GM23338 (cell line): ENCODE data around the gene GNB3. TPM values are rescaled to one million over a fixed set of nuclear protein-coding genes. Genes with fewer than 3 reads are reported as not detected.

Experiments used
- ATAC-seq: fragments of 200-7000 bp; cut with Tn5 transposase; 3 replicates; pipeline ENCODE4 v1.9.1; 2020
- DNase-seq: peaks from one replicate; pipeline ENCODE4 v3.0.0-alpha.2; 2015; ENCODE audit warnings: low spot score
- H2AFZ ChIP-seq: fragments of 200-600 bp; sonication (generic); 2 replicates; pipeline ENCODE4 v1.8.0; 2016; ENCODE audit warnings: antibody characterized with exemption, mild to moderate bottlenecking, moderate library complexity
- H3F3A ChIP-seq: fragments of 200-600 bp; sonication (generic); replicated peaks from 2 replicates; pipeline ENCODE4 v1.8.0; 2017; ENCODE audit warnings: antibody characterized with exemption, mixed run types, low read depth
- H3K27ac ChIP-seq: fragments of 200-600 bp; sonication (generic); 2 replicates; pipeline ENCODE4 v1.6.1; 2016; ENCODE audit warnings: low read depth
- H3K27me3 ChIP-seq: fragments of 200-600 bp; sonication (generic); 2 replicates; pipeline ENCODE4 v1.8.0; 2016; ENCODE audit warnings: mild to moderate bottlenecking, mixed run types, moderate library complexity; ENCODE audit not compliant: insufficient read depth
- H3K36me3 ChIP-seq: fragments of 200-600 bp; sonication (generic); 2 replicates; pipeline ENCODE4 v1.8.0; 2016; ENCODE audit warnings: mild to moderate bottlenecking; ENCODE audit not compliant: insufficient read depth
- H3K4me1 ChIP-seq: fragments of 200-600 bp; sonication (generic); 2 replicates; pipeline ENCODE4 v1.8.0; 2016; ENCODE audit warnings: mild to moderate bottlenecking, moderate library complexity; ENCODE audit not compliant: insufficient read depth
- H3K4me2 ChIP-seq: fragments of 200-600 bp; sonication (generic); 2 replicates; pipeline ENCODE4 v1.7.1; 2017; ENCODE audit warnings: mixed run types
- H3K4me3 ChIP-seq: fragments of 200-600 bp; sonication (generic); 2 replicates; pipeline ENCODE4 v1.6.1; 2016; ENCODE audit warnings: mixed run types
- H3K79me2 ChIP-seq: fragments of 200-600 bp; sonication (generic); replicated peaks from 2 replicates; pipeline ENCODE4 v1.8.0; 2017; ENCODE audit warnings: mild to moderate bottlenecking; ENCODE audit not compliant: insufficient read depth
- H3K9me2 ChIP-seq: fragments of 200-600 bp; sonication (generic); 2 replicates; pipeline ENCODE4 v1.8.0; 2017; ENCODE audit not compliant: insufficient read depth
- H4K20me1 ChIP-seq: fragments of 200-600 bp; sonication (generic); replicated peaks from 2 replicates; pipeline ENCODE4 v1.8.0; 2017; ENCODE audit warnings: mild to moderate bottlenecking; ENCODE audit not compliant: insufficient read depth
- H3K27ac Mint-ChIP-seq: 2 replicates; pipeline ENCODE4 v1.8.0; 2020; ENCODE audit warnings: inconsistent platforms, mild to moderate bottlenecking, moderate library complexity, mixed read lengths
- H3K27me3 Mint-ChIP-seq: 3 replicates; pipeline ENCODE4 v1.8.0; 2022; ENCODE audit warnings: low read depth, mild to moderate bottlenecking, moderate library complexity, mixed read lengths, inconsistent platforms; ENCODE audit not compliant: insufficient read depth, poor library complexity
- H3K36me3 Mint-ChIP-seq: 3 replicates; pipeline ENCODE4 v1.8.0; 2021; ENCODE audit warnings: low read depth, mild to moderate bottlenecking, inconsistent platforms, moderate library complexity, mixed read lengths
- H3K4me1 Mint-ChIP-seq: 3 replicates; pipeline ENCODE4 v1.8.0; 2020; ENCODE audit warnings: mild to moderate bottlenecking, inconsistent platforms, mixed read lengths
- H3K4me3 Mint-ChIP-seq: 3 replicates; pipeline ENCODE4 v1.8.0; 2021; ENCODE audit warnings: moderate library complexity, mild to moderate bottlenecking, inconsistent platforms, mixed read lengths
- H3K9me3 Mint-ChIP-seq: 3 replicates; pipeline ENCODE4 v1.8.0; 2020; ENCODE audit warnings: moderate library complexity, mild to moderate bottlenecking, inconsistent platforms, mixed read lengths
- ETS1 ChIP-seq: IDR thresholded peaks from 2 replicates; pipeline ENCODE4 v1.6.1; 2016; ENCODE audit warnings: antibody characterized with exemption
- EZH2 ChIP-seq: fragments of 200-600 bp; sonication (generic); IDR thresholded peaks from one replicate; pipeline ENCODE4 v1.8.0; 2017; ENCODE audit warnings: antibody characterized with exemption, mild to moderate bottlenecking, low read depth; ENCODE audit not compliant: unreplicated experiment
- JUNB ChIP-seq: IDR thresholded peaks from one replicate; pipeline ENCODE4 v1.6.1; 2016; ENCODE audit warnings: antibody characterized with exemption; ENCODE audit not compliant: unreplicated experiment
- NANOG ChIP-seq: IDR thresholded peaks from 2 replicates; pipeline ENCODE4 v1.6.1; 2016; ENCODE audit warnings: antibody characterized with exemption, borderline replicate concordance
- POLR2AphosphoS5 ChIP-seq: IDR thresholded peaks from 2 replicates; pipeline ENCODE4 v1.6.1; 2016; ENCODE audit warnings: antibody characterized with exemption, low read depth
- REST ChIP-seq: IDR thresholded peaks from one replicate; pipeline ENCODE4 v1.6.1; 2018; ENCODE audit warnings: antibody characterized with exemption; ENCODE audit not compliant: unreplicated experiment
- ZNF114 ChIP-seq: fragments of 250-450 bp; sonication (Bioruptor Pico); IDR thresholded peaks from 2 replicates; pipeline ENCODE4 v1.5.0; 2020; ENCODE audit warnings: mild to moderate bottlenecking, moderate library complexity
- ZNF462 ChIP-seq: fragments of 250-450 bp; sonication (Bioruptor Pico); IDR thresholded peaks from 2 replicates; pipeline ENCODE4 v1.5.0; 2020; ENCODE audit warnings: mild to moderate bottlenecking, moderate library complexity
- polyA plus RNA-seq: library from polyadenylated mRNA; unstranded; fragments of >200 nt; fragmentation: Nextera tagmentation; extraction: Ambion mirVana; gene quantifications from 2 replicates; pipeline ENCODE4 v1.2.1, GENCODE V29; 2016
- total RNA-seq: library from RNA; depleted of rRNA; stranded (reverse); fragments of >200 nt; shearing (Covaris generic); gene quantifications from 2 replicates; pipeline ENCODE4 v1.2.3, GENCODE V29; 2014

The GNB3 gene
- total and polyA plus RNA-seq, 2 experiments from 2014 or later: 5.4 to 8.2 TPM

GRCh38 chr12:6852651-6853354 is 12.1 kb downstream of the GNB3 start:
- H2AFZ ChIP-seq: no peak overlapping the region
- ATAC-seq (peak; percentile 5), DNase-seq (peak; percentile 69)
- H3F3A ChIP-seq: peaks cover 11% of the 10 kb centered on the region; the same call in 1 of the 2 replicates
- H3K4me3 ChIP-seq: peak overlapping the region; percentile 80
- H3K4me1 ChIP-seq: peaks cover 19% of the 10 kb centered on the region
- H3K36me3 ChIP-seq: peaks cover 31% of the 10 kb centered on the region
- H3K36me3 Mint-ChIP-seq: peaks cover 51% of the 10 kb centered on the region
- H3K79me2 ChIP-seq: peaks cover 41% of the 10 kb centered on the region
- TF ChIP-seq REST: no peak
- no peak for TF ChIP-seq ZNF462 (CRISPR knock-in tag)
- TF ChIP-seq EZH2: no peak
- no peak for TF ChIP-seq ZNF114 (CRISPR knock-in tag)
- TF ChIP-seq NANOG: no peak
- no peak for TF ChIP-seq ETS1
- TF ChIP-seq POLR2AphosphoS5: no peak
- TF ChIP-seq JUNB: no peak
- H3K4me1 Mint-ChIP-seq: peaks cover 15% of the 10 kb centered on the region
- no peaks in the 10 kb centered on the region for H3K27me3 ChIP-seq
- peaks cover 4% of the 10 kb centered on the region; the same call in 1 of the 2 replicates for H4K20me1 ChIP-seq
- no peaks in the 10 kb centered on the region for H3K9me3 Mint-ChIP-seq
- H3K27me3 Mint-ChIP-seq: peaks cover 25% of the 10 kb centered on the region
- H3K4me3 Mint-ChIP-seq: peak overlapping the region; percentile 95
- no peak overlapping the region for H3K27ac ChIP-seq
- H3K4me2 ChIP-seq: peak overlapping the region; percentile 83
- H3K27ac Mint-ChIP-seq: peak overlapping the region; percentile 99
- no peaks in the 10 kb centered on the region for H3K9me2 ChIP-seq
